Measurements from ENCODE around the gene MBNL2.

The MBNL2 gene

DNA sequence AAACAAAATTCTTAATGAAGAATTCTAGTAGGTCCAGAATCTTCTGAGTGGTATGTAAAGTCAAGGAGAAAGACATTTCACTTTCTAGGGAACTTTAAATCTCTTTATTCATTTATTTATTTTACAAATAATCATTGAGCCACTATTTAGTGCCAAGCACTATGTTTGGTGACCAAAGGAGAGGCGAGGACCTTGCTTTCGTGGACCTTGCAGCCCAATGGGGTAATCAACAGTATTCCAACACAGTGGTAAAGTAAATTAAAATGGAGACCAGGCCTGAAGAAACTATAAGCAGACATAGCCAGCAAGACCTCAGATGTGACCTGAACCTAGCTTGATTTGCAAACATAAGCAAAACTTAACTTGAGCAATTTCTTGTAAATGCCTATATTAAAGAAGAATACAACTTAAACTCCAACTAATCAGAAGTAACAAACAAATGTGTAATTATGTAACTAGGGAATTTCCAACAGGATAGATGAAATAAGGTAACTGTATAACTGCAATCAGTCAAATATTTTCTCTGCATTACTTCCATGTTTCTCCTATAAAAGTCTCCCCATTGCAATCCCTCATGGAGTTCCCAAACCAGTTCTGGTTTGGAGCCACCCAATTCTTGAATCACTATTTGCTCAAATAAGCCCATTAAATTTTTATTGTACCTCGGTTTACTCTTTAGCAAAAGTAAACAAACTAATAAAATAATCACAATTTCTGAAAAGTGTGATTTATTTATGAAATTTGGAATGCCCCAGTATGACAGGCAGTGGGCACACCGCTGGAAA is 67.6 kb downstream of the MBNL2 start:
- no peak for DNase-seq (ENCODE audit: low read depth)
- no peak overlapping the region for H3K4me3 ChIP-seq (ENCODE audit: low read depth, low read length)
- TF ChIP-seq, protein P1, sequence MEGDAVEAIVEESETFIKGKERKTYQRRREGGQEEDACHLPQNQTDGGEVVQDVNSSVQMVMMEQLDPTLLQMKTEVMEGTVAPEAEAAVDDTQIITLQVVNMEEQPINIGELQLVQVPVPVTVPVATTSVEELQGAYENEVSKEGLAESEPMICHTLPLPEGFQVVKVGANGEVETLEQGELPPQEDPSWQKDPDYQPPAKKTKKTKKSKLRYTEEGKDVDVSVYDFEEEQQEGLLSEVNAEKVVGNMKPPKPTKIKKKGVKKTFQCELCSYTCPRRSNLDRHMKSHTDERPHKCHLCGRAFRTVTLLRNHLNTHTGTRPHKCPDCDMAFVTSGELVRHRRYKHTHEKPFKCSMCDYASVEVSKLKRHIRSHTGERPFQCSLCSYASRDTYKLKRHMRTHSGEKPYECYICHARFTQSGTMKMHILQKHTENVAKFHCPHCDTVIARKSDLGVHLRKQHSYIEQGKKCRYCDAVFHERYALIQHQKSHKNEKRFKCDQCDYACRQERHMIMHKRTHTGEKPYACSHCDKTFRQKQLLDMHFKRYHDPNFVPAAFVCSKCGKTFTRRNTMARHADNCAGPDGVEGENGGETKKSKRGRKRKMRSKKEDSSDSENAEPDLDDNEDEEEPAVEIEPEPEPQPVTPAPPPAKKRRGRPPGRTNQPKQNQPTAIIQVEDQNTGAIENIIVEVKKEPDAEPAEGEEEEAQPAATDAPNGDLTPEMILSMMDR (conservative IDR thresholded peaks at IDR 0.05; ENCODE audit: low read depth, low read length): no peak

DNA sequence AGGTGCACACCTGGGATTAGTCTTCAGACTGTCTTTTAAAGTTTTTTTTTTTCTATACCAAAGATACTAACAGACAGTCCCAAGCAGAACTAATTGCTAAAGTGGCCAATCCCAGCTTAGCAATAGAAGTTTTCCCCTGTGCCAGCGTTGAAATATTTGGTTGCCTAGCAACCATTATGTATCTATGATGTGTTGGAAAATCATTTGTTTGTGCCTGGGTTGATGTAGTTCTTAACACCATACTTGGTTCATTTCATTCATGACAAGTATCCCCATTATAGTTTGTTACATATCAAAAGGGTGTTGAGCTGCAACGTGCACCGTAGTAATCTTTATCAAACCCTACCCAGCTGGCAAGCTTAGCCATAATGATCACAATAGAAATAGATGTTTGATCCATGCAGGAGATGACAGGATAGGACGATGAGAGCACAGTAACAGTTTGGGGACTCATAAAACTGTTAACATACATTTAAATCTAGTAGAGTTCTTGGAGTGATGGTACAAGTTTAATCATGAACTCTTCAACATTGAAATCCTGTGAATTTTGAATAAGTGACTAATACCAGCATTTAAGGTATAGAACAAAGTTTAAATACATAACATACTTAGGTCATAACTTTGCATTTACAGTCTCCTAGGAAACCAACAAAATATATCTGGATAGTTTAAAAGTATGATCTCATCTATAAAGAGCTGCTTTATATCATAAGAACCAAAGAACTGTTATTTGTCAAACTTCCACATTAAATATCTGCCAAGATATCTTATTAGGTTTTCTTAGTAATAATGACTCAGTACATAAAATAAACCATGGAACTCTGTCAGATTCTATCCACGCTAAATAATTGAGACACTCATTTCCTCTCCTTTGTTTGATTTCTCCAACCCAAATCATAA is 73.4 kb downstream of the MBNL2 start:
- TF ChIP-seq, protein P1 (conservative IDR thresholded peaks at IDR 0.05; ENCODE audit: low read depth, low read length): no peak
- H3K4me3 ChIP-seq (ENCODE audit: low read depth, low read length): no peak overlapping the region
- peak; percentile 45 for DNase-seq (ENCODE audit: low read depth)

DNA sequence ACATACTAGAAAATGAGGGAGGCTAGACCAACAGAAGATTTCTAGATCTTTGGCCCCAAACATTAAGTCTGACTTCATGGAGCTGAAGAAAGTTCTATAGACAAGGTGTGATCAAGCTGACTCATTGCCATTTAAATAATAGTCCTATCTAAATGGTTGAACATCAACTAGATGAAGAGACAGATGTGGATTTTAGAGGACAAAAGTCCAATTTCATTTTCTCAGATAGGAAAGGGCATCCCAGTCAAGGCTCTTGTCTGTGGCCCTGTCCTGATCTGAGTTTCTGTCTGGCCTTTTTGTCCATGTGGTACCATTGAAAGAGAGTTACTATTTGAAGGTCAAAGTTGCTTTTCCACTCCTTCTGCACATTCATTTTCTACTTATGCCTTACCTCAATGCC is 74.6 kb downstream of the MBNL2 start:
- no peak overlapping the region for H3K4me3 ChIP-seq (ENCODE audit: low read depth, low read length)
- TF ChIP-seq, protein P1 (conservative IDR thresholded peaks at IDR 0.05; ENCODE audit: low read depth, low read length): no peak
- no peak for DNase-seq (ENCODE audit: low read depth)

DNA sequence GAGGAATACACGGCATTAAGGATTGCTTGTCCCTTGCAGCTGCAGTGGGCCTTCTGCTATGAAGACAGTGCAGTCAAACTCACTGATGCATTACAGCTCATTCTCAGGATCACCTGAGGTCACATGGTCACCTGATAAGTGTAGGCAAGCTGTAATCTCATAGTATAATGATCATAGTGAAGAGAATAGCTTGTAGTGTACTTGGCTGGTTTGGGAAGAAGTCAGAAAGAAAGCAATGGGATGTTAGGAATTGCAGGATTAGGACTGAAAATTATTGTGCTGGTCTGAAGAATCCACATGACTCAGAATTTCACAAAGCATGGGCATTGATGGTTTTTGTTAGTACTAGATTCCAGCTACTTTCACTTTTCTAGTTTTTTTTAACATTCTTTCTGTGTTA is 76.7 kb downstream of the MBNL2 start:
- TF ChIP-seq, protein P1 (conservative IDR thresholded peaks at IDR 0.05; ENCODE audit: low read depth, low read length): no peak
- no peak overlapping the region for H3K4me3 ChIP-seq (ENCODE audit: low read depth, low read length)
- peak; percentile 31 for DNase-seq (ENCODE audit: low read depth)

DNA sequence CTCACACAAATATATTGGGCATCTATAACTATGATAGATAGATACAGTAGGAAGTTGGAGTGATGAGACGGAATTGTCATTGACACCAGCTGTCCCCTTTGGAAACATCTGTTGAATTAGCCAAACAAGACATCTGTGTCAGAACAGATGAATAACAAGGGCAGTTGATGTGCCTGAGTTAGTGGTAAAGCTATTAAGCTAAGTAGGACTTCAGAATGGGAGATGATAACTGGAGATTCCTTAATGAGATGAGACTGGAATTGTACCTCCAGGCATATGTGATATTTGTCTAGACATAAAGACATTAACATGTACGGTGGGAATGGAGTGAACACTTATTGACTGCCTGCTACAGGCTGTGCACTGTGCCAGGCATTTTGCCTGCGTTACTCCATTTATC is 78.7 kb downstream of the MBNL2 start:
- DNase-seq (ENCODE audit: low read depth): no peak
- TF ChIP-seq, protein P1 (conservative IDR thresholded peaks at IDR 0.05; ENCODE audit: low read depth, low read length): no peak
- no peak overlapping the region for H3K4me3 ChIP-seq (ENCODE audit: low read depth, low read length)

DNA sequence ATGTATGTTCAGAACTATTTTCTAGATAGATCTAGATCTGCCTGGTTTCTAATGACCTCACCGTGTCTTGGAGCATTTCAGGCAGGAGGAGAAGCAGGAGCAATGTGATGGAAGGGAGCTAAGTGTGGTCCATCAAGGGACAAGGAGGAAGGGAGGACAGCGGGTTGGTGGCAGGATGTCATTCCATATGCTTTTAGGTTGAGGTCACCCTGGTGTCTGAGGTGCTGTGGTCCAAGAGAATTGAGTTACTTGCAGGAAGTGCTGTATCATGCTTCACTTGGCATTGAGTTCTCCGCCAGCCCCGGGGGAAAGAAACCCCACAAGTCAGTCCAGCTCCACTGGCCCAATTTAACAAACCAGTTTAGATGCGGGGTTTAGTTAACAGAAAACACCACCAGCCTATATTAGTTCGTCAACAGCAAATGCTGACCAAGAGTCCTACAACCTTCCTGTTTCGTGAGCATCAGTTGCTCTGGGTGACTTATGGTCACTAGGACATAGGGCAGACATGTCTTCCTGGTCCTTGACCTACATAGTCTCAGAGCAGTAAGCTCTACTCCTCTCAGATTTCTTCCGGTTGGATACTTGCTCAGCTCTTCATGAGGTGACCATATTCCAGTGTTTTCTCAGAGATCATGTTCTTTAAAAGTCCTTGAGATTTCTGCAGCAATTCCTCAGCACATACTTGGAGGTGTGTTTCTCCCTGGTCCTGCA is 79.4 kb downstream of the MBNL2 start:
- no peak for DNase-seq (ENCODE audit: low read depth)
- TF ChIP-seq, protein P1 (conservative IDR thresholded peaks at IDR 0.05; ENCODE audit: low read depth, low read length): no peak
- no peak overlapping the region for H3K4me3 ChIP-seq (ENCODE audit: low read depth, low read length)
